Measurements from ENCODE around the gene SDCCAG8. TPM values are rescaled to one million over a fixed set of nuclear protein-coding genes. Genes with fewer than 3 reads are reported as not detected.

SDCCAG8 gene
- total and polyA plus RNA-seq, 11 donors: 7.8 to 36.6 (median 21.6) TPM

DNA sequence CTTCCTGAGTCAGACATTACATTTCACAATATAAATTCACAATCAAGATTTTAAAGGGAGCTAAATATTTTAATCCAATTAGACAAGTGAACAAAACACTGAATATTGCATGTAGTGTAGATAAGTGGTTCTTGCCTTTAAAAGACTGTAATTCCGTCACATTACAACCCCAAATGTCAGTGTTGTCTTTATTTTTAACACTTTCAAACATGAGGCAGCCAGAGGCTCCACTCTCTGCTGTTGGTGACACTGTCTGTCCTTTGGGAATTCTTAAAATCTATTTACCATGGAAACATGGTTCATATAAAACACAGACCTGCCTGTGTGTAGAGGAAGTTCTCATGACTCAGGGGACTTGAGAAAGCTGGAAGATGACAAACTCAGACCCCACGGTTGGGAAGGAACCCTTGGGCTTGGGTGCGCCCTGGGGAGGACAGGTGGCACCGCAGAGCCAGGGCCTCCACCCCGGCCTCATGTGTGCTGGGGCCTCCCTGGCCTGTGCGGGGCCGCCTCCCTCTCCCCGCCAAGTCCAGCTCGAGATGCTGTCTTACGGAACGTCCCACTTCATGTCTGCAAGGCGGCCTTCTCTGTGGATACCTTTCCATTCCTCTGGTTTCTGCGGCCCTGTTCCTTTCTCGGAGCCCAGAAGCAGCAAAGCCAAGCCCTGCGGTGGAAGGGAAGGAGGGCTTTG lies 239.0 kb downstream of the SDCCAG8 start:
- H3K9me3 ChIP-seq: no peaks in the 10 kb centered on the region
- TF ChIP-seq POLR2A (IDR thresholded peaks at IDR 0.05): no peak
- TF ChIP-seq, protein P1, sequence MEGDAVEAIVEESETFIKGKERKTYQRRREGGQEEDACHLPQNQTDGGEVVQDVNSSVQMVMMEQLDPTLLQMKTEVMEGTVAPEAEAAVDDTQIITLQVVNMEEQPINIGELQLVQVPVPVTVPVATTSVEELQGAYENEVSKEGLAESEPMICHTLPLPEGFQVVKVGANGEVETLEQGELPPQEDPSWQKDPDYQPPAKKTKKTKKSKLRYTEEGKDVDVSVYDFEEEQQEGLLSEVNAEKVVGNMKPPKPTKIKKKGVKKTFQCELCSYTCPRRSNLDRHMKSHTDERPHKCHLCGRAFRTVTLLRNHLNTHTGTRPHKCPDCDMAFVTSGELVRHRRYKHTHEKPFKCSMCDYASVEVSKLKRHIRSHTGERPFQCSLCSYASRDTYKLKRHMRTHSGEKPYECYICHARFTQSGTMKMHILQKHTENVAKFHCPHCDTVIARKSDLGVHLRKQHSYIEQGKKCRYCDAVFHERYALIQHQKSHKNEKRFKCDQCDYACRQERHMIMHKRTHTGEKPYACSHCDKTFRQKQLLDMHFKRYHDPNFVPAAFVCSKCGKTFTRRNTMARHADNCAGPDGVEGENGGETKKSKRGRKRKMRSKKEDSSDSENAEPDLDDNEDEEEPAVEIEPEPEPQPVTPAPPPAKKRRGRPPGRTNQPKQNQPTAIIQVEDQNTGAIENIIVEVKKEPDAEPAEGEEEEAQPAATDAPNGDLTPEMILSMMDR (IDR thresholded peaks at IDR 0.05): no peak
- no peak overlapping the region for H3K4me3 ChIP-seq
- 84 to 90% (median 86%) methylated on average over 13 to 15 of the region's 15 CpGs for WGBS, 4 donors
- peak overlapping the region in 7 of 12 donors; percentile 48 to 87 (median 66) for H3K27ac ChIP-seq
- H3K27me3 ChIP-seq: no peaks in the 10 kb centered on the region
- intact Hi-C loops (cut with DNase I): loop anchor here in 1 of 10 donors (5.0 kb wide), 1 partner anchor 777 kb away; no protein-coding TSS in a partner anchor
- DNase-seq (no peak), ATAC-seq (no peak)
- H3K4me1 ChIP-seq: peaks cover 0 to 28% (median 8%) of the 10 kb centered on the region in 12 donors
- peaks cover 0 to 17% (median 6%) of the 10 kb centered on the region in 9 donors for H3K36me3 ChIP-seq

DNA sequence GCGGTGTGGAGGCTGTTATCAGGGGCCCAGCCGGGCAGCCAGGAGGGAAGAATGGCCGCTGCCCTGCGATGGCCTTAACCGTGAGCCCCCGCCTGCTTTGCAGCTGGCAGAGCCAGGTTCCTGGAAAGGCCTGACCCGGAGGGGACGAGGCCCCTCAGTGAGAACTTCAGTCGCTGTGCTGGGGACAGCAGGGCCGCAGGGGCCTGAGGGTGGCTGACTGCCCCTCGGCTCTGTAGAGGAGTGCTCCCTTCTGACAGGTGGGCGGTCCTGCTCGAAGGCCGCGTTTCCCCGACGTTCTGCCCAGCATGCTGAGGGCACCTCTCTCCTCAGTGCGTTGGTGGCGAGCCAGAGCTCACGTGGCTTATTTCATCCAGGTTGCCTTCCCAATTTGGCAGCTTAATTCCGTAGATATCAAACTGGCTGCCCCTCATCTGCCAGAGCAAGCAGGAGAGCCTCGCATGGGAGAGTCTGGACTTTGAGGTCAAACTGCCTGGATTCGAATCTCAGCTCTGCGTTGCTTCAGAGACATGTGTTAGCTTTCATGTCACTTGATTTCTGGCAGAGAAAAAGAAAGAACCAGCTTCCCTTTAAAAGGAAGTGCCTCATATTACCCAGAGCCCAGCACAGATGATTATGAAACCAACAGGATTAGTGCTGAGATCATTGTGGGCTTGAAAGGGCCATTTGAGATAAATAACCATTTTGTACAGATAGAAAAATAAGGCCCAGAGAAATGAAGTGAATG lies 239.8 kb downstream of the SDCCAG8 start:
- DNase-seq: peak in 1 of 5 donors; percentile 51
- TF ChIP-seq POLR2A (IDR thresholded peaks at IDR 0.05): no peak
- TF ChIP-seq, protein P1 (IDR thresholded peaks at IDR 0.05): no peak
- Histone ChIP-seq H3K27me3 (no peaks in the 10 kb centered on the region), H3K4me3 (peak overlapping the region in 3 of 12 donors; percentile 8 to 35 (median 11)), H3K9me3 (no peaks in the 10 kb centered on the region), H3K27ac (peak overlapping the region in 11 of 12 donors; percentile 4 to 87 (median 66)), H3K36me3 (peaks cover 0 to 21% (median 4%) of the 10 kb centered on the region in 9 donors), H3K4me1 (peaks cover 0 to 28% (median 8%) of the 10 kb centered on the region in 12 donors)
- ATAC-seq: peak; percentile 17 to 79 (median 68)
- 64 to 75% (median 69%) methylated on average over 9 to 24 of the region's 24 CpGs for WGBS, 4 donors
- intact Hi-C loops (cut with DNase I): no loop called here

GRCh38 chr1:243496187-243496646 lies 240.4 kb downstream of the SDCCAG8 start:
- TF ChIP-seq, protein P1 (IDR thresholded peaks at IDR 0.05): no peak
- TF ChIP-seq POLR2A (IDR thresholded peaks at IDR 0.05): no peak
- ATAC-seq (peak; percentile 2 to 58 (median 54)), DNase-seq (peak in 2 of 5 donors; percentile 50 to 61)
- peaks cover 0 to 25% (median 4%) of the 10 kb centered on the region in 9 donors for H3K36me3 ChIP-seq
- H3K4me3 ChIP-seq: peak overlapping the region in 3 of 12 donors; percentile 8 to 35 (median 11)
- H3K27me3 ChIP-seq: no peaks in the 10 kb centered on the region
- H3K4me1 ChIP-seq: peaks cover 0 to 28% (median 6%) of the 10 kb centered on the region in 12 donors
- 77 to 89% (median 78%) methylated on average over 14 to 19 of the region's 19 CpGs for WGBS, 4 donors
- H3K27ac ChIP-seq: peak overlapping the region in 11 of 12 donors; percentile 4 to 87 (median 66)
- intact Hi-C loops (cut with DNase I): no loop called here
- H3K9me3 ChIP-seq: no peaks in the 10 kb centered on the region

DNA sequence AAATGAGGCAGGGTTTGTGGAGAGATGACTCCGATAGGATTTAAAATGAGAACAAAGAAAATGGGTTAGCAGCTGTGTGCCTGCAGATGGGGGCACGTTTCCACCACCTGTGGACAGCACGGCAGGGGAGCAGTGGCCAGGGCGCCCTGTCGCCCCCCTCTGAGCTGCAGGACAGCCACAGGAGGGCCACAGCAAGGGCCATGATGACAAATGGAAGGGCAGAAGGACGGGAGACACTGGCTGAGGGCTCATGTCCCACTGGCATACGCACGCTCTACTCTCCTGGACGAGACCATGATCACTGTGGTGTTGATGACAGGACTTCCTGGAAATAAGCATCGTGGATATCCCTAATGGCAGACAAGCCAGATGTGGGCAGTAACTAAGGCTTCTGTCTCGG lies 241.0 kb downstream of the SDCCAG8 start:
- Histone ChIP-seq H3K4me1 (peaks cover 0 to 28% (median 6%) of the 10 kb centered on the region in 12 donors), H3K27me3 (no peaks in the 10 kb centered on the region), H3K4me3 (no peak overlapping the region), H3K9me3 (no peaks in the 10 kb centered on the region), H3K27ac (peak overlapping the region in 6 of 12 donors; percentile 4 to 78 (median 71)), H3K36me3 (peaks cover 0 to 25% (median 4%) of the 10 kb centered on the region in 9 donors)
- TF ChIP-seq, protein P1 (IDR thresholded peaks at IDR 0.05): no peak
- no peak for TF ChIP-seq POLR2A (IDR thresholded peaks at IDR 0.05)
- ATAC-seq (no peak), DNase-seq (no peak)
- intact Hi-C loops (cut with DNase I): no loop called here
- 86 to 91% (median 89%) methylated on average over 11 of the region's 11 CpGs for WGBS, 4 donors
